NCI-H146 (cell line): ENCODE measurements around the gene ART1.
"Not testable (repeated sequence)": the region's sequence is repeated elsewhere in the genome, so short reads cannot be mapped to it uniquely, and the experiment has no call there.

Experiments
- DNase-seq: peaks from one replicate; lab custom pipeline; 2025; lab: John Stamatoyannopoulos, UW

The ART1 gene

GRCh38 chr11:3632070-3632660 lies 12.8 kb upstream of the ART1 start:
- no peak for DNase-seq

- no peak for DNase-seq
These were observed 9.1 kb upstream of the ART1 start for GRCh38 chr11:3635641-3636375.

GRCh38 chr11:3637201-3637600 lies 7.7 kb upstream of the ART1 start:
- no peak for DNase-seq

DNA sequence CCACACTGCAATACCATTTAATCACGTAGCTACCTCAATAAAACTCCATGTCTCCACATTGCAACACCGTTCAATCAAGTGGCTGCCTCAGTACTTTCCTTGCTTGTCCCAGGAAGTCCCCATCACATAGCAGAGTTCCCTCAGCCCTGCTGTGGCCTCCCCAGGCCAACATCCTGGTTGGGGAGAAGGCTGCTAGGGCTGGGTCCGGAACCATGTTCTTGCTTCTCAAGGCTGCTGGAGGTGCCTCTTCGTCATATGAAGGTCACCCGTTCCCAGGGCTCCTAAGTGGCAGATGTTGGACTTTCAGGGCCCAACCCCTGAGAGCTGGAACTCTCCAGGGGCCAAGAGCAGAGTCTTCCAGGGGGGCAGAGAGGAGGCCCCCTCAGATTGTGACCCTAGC lies 6.4 kb upstream of the ART1 start:
- DNase-seq, result no peak

DNA sequence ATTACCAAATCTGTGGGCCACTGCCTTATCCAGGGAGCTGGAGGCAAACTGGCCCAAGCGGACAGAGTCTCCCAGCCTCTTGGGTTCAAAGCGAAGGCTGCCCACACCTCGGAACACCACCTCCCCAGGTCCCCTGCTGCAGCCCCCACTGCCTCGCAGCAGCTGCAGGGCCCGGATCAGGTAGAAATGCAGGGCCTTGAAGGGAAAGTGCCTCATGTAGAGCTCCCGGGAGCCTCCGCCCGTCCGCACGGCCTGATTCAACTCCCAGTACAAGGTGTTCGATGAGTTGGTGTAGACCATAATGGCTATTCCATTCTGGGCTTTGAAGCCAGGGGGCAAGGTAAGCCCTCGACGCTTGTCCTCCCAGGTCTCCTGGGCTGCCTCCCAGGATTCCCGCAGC lies 5.1 kb upstream of the ART1 start:
- no peak for DNase-seq

DNA sequence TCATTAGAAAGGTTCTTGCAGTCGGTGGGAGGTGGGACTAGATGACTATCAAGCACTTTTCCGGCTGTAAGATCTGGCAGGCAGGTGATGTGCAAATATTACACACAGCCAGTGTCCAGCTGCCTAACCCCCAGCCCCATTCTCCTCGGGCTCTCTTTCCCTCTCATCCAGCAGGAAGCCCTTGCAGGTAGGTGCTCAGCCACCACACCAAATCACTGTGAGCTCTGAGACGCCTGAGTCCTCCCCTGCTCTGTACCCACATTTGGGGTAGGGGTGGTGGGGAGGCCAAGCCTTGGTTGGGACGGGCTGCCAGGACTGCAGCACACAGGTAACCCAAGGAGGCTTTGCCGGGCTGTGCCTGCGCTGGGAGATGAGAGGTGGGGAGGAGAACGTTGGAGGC lies 3.7 kb upstream of the ART1 start:
- no peak for DNase-seq

DNA sequence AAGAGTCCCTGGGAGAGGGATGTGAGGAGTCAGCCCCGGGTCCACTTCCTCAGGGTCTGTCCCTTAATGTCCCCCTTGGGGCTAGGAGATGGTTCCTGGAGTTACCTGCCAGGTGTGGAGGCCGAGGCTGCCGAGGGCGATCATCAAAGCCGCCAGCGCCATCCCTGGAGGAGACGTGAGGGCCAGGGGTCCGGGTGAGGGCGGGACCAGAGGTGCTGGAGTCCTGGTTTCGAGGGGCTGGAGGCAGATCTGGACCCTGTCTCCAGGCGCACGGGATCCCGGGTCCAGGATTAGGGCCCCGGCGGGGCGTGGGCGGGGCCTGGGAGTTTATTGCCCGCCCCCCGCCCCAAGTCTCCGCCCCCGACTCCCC lies 3.2 kb upstream of the ART1 start, which contains the start of gene ART5:
Gene ART5, minus strand, starts transcription at position 292 of the 370 bp plus-strand sequence. Its CDS starts 130 bp downstream, at position 162.
- DNase-seq, result no peak

GRCh38 chr11:3642071-3642951 lies 2.6 kb upstream of the ART1 start:
- peak; percentile 88 for DNase-seq

DNA sequence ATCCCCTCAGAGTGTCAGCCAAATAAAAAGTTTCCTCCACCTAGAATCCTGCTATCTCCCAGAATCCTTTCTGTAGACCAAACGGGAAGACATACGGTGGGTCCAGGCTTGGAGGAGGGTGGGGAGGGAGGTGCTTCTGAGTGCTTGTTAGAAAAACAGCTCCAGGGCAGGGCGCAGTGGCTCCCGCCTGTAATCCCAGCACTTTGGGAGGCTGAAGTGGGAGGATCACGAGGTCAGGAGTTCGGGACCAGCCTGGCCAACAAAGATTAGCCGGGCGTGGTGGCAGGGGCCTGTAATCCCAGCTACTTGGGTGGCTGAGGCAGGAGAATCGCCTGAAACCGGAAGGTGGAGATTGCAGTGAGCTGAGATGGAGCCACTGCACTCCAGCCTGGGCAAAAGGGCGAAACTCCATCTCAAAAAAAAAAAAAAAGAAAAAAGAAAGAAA lies 1.8 kb upstream of the ART1 start:
- not testable (repeated sequence) for DNase-seq

DNA sequence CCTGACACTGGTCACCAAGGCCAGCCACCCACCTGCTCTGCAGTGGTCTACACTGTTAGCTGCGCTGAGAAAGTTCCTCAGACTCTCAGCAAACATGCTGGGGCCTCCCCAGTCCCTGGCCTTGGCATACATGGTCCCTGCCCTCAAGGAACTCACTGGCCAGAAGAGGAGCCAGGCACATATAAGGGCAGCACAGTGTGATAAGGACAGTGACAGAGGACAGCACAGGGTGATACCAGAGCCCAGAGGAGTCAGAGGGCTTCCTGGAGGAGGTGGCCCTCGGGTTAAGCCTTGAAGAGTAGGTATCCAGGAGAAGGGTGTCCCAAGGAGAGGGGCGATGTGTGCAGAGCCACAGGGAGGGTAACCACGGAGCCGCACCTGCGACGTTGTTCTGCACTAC lies 624 bp downstream of the ART1 start:
- DNase-seq, result no peak

DNA sequence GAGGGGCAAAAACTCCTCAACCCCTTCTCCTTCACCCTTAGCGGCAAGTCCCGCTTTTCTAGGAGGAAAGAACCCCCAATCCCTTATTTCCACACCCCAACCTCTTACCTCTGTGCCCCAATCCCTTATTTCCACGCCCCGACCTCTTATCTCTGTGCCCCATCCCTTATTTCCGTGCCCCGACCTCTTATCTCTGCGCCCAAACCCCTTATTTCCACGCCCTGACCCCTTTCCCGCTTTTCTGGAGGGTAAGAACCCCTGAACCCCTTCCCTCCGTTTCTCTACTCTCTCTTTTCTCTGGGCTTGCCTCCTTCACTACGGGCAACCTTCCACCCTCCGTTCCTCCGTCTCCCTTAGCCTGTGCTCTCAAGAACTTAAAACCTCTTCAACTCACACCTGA lies 3.9 kb downstream of the ART1 start:
- DNase-seq, result not testable (repeated sequence)

- DNase-seq, result not testable (repeated sequence)
These were observed 4.4 kb downstream of the ART1 start for GRCh38 chr11:3649374-3649773.

GRCh38 chr11:3652514-3652913 lies 7.6 kb downstream of the ART1 start:
- not testable (repeated sequence) for DNase-seq

DNA sequence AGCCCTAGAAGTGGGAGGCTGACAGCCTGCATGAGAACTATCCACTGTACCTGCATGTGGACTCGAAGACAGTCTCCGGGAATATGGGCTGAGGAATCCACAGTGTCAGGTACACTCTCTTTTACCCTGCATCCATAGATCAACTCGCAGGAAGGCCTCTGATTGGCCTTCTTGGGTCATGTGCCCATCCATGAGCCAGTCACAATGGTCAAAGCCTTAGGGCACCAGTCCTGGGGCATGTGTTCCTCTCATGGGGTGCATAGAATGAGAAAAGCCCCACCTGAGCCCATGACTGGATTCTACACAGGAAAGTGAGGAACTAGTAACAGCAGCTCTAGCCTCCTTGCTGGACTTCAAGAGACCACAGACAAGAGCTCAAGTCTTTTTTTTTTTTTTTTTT lies 10.6 kb downstream of the ART1 start:
- DNase-seq, result no peak

DNA sequence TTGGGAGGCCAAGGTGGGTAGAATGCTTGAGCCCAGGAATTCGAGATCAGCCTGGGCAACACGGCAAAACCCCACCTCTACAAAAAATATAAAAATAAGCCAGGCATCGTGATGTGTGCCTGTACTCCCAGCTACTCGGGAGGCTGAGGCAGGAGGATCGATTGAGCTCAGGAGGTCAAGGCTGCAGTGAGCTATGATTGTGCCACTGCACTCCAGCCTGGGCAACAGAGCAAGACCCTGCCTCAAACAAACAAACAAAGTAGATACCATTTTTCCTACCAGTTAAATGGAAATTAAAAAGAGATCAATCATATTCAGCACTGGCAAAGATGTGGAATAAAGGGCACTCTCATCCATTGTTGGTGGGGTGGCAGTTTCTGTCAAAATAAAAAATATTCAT lies 12.4 kb downstream of the ART1 start:
- not testable (repeated sequence) for DNase-seq

DNA sequence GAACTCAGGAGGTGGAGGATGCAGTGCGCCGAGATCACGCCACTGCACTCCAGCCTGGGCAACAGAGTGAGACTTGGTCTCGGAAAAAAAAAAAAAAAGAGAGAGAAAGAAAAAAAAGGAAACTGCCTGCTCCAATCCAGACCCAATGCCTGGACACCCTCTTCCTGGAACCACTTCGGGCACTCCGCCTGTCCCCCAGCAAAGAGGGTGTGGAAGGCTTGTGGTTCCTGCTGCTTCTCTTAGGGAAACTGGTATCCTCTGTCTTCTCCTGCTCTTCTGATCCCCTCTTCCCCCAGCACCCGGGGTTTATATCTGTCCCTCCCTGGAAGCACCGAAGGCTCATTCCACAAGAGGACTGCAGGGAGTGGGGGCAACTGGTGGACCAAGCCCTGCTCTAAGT lies 13.3 kb downstream of the ART1 start:
- no peak for DNase-seq

DNA sequence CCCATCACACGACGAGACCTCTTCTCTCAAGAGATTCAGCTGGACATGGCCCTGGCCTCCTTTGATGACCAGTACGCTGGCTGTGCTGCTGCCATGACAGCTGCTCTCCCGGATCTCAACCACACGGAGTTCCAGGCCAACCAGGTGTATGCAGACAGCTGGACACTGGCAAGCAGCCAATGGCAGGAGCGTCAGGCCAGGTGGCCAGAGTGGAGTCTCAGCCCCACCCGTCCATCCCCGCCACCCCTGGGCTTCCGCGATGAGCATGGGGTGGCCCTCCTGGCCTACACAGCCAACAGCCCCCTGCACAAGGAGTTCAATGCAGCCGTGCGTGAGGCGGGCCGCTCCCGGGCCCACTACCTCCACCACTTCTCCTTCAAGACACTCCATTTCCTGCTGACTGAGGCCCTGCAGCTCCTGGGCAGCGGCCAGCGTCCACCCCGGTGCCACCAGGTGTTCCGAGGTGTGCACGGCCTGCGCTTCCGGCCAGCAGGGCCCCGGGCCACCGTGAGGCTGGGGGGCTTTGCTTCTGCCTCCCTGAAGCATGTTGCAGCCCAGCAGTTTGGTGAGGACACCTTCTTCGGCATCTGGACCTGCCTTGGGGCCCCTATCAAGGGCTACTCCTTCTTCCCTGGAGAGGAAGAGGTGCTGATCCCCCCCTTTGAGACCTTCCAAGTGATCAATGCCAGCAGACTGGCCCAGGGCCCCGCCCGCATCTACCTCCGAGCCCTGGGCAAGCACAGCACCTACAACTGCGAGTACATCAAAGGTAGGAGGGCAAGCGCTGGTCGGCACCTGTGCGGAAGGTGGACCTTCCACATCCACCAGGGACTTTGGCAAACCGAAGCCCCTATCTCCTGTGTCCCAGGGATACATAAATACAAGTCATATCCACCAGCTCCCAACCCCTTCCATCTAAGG lies 14.9 kb downstream of the ART1 start:
- DNase-seq, result peak; percentile 75

- no peak for DNase-seq
These were observed 16.0 kb downstream of the ART1 start for GRCh38 chr11:3660960-3661359.

DNA sequence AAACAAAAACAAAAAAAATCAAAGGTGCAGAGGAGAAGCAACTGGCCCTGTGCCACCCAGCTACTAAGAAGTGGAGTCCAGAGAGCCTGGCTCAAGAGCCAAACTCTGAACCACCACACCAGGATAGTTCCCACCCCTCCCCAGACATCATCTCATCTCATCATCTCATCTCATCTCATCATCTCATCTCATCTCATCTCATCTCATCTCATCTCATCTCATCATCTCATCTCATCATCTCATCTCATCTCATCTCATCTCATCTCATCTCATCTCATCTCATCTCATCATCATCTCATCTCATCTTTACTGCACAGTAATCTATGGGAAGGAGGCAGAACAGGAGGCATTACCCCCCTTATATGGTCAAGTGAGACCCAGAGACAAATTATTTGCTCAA lies 17.9 kb downstream of the ART1 start:
- DNase-seq, result no peak

GRCh38 chr11:3664032-3664630 lies 19.2 kb downstream of the ART1 start:
- DNase-seq, result no peak

- no peak for DNase-seq
These were observed 20.6 kb downstream of the ART1 start for GRCh38 chr11:3665336-3666022.
